Measurements from ENCODE around the gene SORCS2. TPM values are rescaled to one million over a fixed set of nuclear protein-coding genes. Genes with fewer than 3 reads are reported as not detected.

Gene SORCS2
- total RNA-seq, 1 experiment from 2014 or later, result not detected

DNA sequence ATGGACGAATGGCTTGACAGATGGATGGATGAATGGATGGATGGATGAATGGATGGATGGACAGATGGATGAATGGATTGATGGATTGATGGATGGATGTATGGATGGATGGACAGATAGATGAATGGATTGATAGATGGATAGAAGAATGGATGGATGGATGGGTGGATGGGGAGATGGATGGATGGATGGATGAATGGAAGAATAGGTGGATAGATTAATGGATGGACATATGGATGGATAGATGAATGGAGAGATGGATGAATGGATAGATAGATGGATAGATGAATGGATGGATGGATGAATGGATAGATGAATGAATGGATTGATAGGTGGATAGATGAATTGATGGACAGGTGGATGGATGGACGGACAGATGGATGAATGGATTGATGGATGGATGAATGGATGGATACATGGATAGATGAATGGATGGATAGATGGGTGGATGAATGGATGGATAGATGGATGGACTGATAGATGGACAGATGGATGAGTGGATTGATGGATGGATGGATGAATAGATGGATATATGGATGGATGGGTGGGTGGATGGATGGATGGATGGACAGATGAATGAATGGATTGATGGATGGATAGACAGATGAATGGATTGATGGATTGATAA, 208.4 kb downstream of the SORCS2 start:
- Mint-ChIP-seq H3K27ac (ENCODE audit: unreplicated experiment) (peak overlapping the region; percentile 0), H3K4me1 (ENCODE audit: low read depth, unreplicated experiment) (peaks cover 10% of the 10 kb centered on the region), H3K27me3 (ENCODE audit: unreplicated experiment) (peaks cover 39% of the 10 kb centered on the region), H3K9me3 (ENCODE audit: low read depth, unreplicated experiment) (peaks cover 8% of the 10 kb centered on the region), H3K36me3 (ENCODE audit: insufficient read depth, unreplicated experiment) (peaks cover 9% of the 10 kb centered on the region), H3K4me3 (ENCODE audit: low read depth, unreplicated experiment) (no peak overlapping the region)
- TF ChIP-seq, protein P1, sequence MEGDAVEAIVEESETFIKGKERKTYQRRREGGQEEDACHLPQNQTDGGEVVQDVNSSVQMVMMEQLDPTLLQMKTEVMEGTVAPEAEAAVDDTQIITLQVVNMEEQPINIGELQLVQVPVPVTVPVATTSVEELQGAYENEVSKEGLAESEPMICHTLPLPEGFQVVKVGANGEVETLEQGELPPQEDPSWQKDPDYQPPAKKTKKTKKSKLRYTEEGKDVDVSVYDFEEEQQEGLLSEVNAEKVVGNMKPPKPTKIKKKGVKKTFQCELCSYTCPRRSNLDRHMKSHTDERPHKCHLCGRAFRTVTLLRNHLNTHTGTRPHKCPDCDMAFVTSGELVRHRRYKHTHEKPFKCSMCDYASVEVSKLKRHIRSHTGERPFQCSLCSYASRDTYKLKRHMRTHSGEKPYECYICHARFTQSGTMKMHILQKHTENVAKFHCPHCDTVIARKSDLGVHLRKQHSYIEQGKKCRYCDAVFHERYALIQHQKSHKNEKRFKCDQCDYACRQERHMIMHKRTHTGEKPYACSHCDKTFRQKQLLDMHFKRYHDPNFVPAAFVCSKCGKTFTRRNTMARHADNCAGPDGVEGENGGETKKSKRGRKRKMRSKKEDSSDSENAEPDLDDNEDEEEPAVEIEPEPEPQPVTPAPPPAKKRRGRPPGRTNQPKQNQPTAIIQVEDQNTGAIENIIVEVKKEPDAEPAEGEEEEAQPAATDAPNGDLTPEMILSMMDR (IDR thresholded peaks at IDR 0.05; ENCODE audit: unreplicated experiment), result no peak
- CTCF ChIA-PET, result interaction anchor here (0.6 kb wide), 1 partner anchor 331 kb away, joined by 4 read pairs; no protein-coding TSS in a partner anchor
- intact Hi-C loops (cut with micrococcal nuclease; ENCODE audit: unreplicated experiment), result no loop called here
- DNase-seq, result no peak
- BruUV-seq (replicated peaks), result no TSS peak

DNA sequence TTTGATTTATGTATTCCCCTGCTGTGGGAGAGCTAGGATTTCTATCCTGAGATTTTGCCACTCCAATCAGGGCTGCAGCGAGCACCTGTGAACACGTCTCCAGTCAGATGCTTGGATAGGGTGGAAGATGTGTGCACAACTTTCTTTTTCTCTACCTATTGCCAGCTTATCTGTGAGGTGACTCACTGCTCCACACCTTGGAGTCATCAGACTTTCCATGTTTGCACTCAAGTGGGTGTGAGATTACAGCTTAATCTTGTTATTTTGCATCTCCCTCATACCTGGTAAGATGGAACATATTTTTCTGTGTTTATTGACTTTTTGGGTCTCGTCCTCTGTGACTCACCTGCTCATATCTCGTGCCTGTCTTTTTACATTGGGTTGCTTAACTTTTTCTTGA, 210.2 kb downstream of the SORCS2 start:
- no peak overlapping the region for H3K4me3 Mint-ChIP-seq (ENCODE audit: low read depth, unreplicated experiment)
- CTCF ChIA-PET, result no interaction called here
- peaks cover 9% of the 10 kb centered on the region for H3K9me3 Mint-ChIP-seq (ENCODE audit: low read depth, unreplicated experiment)
- intact Hi-C loops (cut with micrococcal nuclease; ENCODE audit: unreplicated experiment), result no loop called here
- TF ChIP-seq, protein P1 (IDR thresholded peaks at IDR 0.05; ENCODE audit: unreplicated experiment), result no peak
- no TSS peak for BruUV-seq (replicated peaks)
- H3K4me1 Mint-ChIP-seq (ENCODE audit: low read depth, unreplicated experiment), result peaks cover 10% of the 10 kb centered on the region
- H3K27ac Mint-ChIP-seq (ENCODE audit: unreplicated experiment), result peak overlapping the region; percentile 59
- H3K27me3 Mint-ChIP-seq (ENCODE audit: unreplicated experiment), result peaks cover 28% of the 10 kb centered on the region
- DNase-seq, result peak; percentile 44
- peaks cover 9% of the 10 kb centered on the region for H3K36me3 Mint-ChIP-seq (ENCODE audit: insufficient read depth, unreplicated experiment)

DNA sequence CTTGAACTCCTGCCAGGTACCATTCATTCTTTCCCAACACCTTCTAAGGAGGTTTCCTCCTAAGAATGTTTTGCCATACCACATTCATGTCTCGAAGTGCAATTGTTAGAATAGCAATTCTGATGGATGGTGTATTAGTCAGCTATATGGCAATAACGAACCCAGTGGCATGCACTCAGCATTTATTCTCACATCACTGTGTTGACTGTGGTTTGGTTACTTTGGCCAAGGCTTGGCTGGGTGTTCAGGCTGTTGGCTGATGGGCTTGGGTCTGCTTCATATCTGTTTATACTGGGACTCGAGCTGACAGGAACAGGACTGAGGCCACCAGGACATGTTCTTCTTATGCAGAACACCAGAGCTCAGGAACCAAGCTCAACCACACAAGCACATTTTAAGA, 210.7 kb downstream of the SORCS2 start:
- Mint-ChIP-seq H3K27ac (ENCODE audit: unreplicated experiment) (peak overlapping the region; percentile 59), H3K4me1 (ENCODE audit: low read depth, unreplicated experiment) (peaks cover 10% of the 10 kb centered on the region), H3K27me3 (ENCODE audit: unreplicated experiment) (peaks cover 23% of the 10 kb centered on the region), H3K36me3 (ENCODE audit: insufficient read depth, unreplicated experiment) (peaks cover 9% of the 10 kb centered on the region), H3K4me3 (ENCODE audit: low read depth, unreplicated experiment) (no peak overlapping the region), H3K9me3 (ENCODE audit: low read depth, unreplicated experiment) (peaks cover 9% of the 10 kb centered on the region)
- DNase-seq, result peak; percentile 23
- no TSS peak for BruUV-seq (replicated peaks)
- CTCF ChIA-PET, result interaction anchor here (0.5 kb wide), 1 partner anchor 1261 kb away, joined by 4 read pairs; no protein-coding TSS in a partner anchor
- TF ChIP-seq, protein P1 (IDR thresholded peaks at IDR 0.05; ENCODE audit: unreplicated experiment), result no peak
- intact Hi-C loops (cut with micrococcal nuclease; ENCODE audit: unreplicated experiment), result no loop called here

DNA sequence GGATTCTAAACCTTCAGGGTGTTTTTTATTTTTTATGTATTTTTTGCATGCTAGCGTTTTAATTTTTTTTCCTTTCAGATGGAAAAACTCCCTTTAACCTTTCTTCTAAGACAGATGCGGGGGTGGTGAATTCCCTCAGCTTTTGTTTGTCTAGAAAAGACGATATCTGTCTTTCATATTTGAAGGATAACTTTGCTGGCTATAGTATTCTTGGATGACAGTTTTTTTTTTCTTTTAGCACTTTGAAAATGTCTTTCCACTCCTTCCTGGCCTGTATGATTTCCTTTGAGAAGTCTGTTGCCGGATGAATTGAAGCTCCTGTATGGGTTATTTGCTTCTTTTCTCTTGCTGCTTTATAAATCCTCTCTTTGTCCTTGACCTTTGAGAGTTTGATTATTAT, 215.8 kb downstream of the SORCS2 start:
- no peak overlapping the region for H3K4me3 Mint-ChIP-seq (ENCODE audit: low read depth, unreplicated experiment)
- no peak for DNase-seq
- TF ChIP-seq, protein P1 (IDR thresholded peaks at IDR 0.05; ENCODE audit: unreplicated experiment), result no peak
- peaks cover 12% of the 10 kb centered on the region for H3K9me3 Mint-ChIP-seq (ENCODE audit: low read depth, unreplicated experiment)
- peaks cover under 1% of the 10 kb centered on the region for H3K4me1 Mint-ChIP-seq (ENCODE audit: low read depth, unreplicated experiment)
- CTCF ChIA-PET, result no interaction called here
- peaks cover 40% of the 10 kb centered on the region for H3K27me3 Mint-ChIP-seq (ENCODE audit: unreplicated experiment)
- H3K36me3 Mint-ChIP-seq (ENCODE audit: insufficient read depth, unreplicated experiment), result no peaks in the 10 kb centered on the region
- intact Hi-C loops (cut with micrococcal nuclease; ENCODE audit: unreplicated experiment), result no loop called here
- H3K27ac Mint-ChIP-seq (ENCODE audit: unreplicated experiment), result no peak overlapping the region
- BruUV-seq (replicated peaks), result no TSS peak
